Naive B cell (primary cell): ENCODE results near the gene PAQR3. TPM values are rescaled to one million over a fixed set of nuclear protein-coding genes. Genes with fewer than 3 reads are reported as not detected.
"Not testable (repeated sequence)": the region's sequence is repeated elsewhere in the genome, so short reads cannot be mapped to it uniquely, and the experiment has no call there.

Source experiments
- ATAC-seq, 2 donors: fragments of 150-1000 bp; cut with Tn5 transposase; 2 replicates each; pipeline ENCODE4 v1.10.0; 2021; ENCODE audit warnings: low read depth in 2 of 2, mild to moderate bottlenecking in 2 of 2, moderate library complexity in 2 of 2
- DNase-seq: peaks from one replicate; pipeline ENCODE4 v3.0.0; 2022
- H3K27ac Mint-ChIP-seq, 6 donors: one replicate each; pipeline ENCODE4 v1.8.0; 2020 to 2022; ENCODE audit warnings: mild to moderate bottlenecking in 6 of 6, mixed read lengths in 6 of 6, moderate library complexity in 5 of 6, inconsistent platforms in 2 of 6
- H3K27me3 Mint-ChIP-seq, 3 donors: one replicate each; pipeline ENCODE4 v1.8.0; 2021 to 2022; ENCODE audit warnings: mixed read lengths in 3 of 3, mild to moderate bottlenecking in 1 of 3
- H3K36me3 Mint-ChIP-seq, 2 donors: one replicate each; pipeline ENCODE4 v1.8.0; 2020 to 2022; ENCODE audit warnings: mixed read lengths in 2 of 2, inconsistent platforms in 1 of 2, mild to moderate bottlenecking in 1 of 2
- H3K4me1 Mint-ChIP-seq, 3 donors: one replicate each; pipeline ENCODE4 v1.8.0; 2020 to 2022; ENCODE audit warnings: mixed read lengths in 3 of 3, inconsistent platforms in 1 of 3, mild to moderate bottlenecking in 1 of 3, moderate library complexity in 1 of 3
- H3K4me3 Mint-ChIP-seq, 8 donors: one replicate each; pipeline ENCODE4 v1.8.0; 2020 to 2022; ENCODE audit warnings: mild to moderate bottlenecking in 8 of 8, mixed read lengths in 8 of 8, moderate library complexity in 8 of 8, inconsistent platforms in 2 of 8
- H3K9me3 Mint-ChIP-seq, 7 donors: one replicate each; pipeline ENCODE4 v1.8.0; 2020 to 2022; ENCODE audit warnings: mixed read lengths in 7 of 7, mild to moderate bottlenecking in 5 of 7, inconsistent platforms in 2 of 7, moderate library complexity in 1 of 7
- polyA plus RNA-seq, 6 donors: library from polyadenylated mRNA; unstranded; fragments of 300-500 nt; fragmentation: Illumina TruSeq; gene quantifications; one replicate each; pipeline ENCODE4 v1.2.3, GENCODE V29; 2021; ENCODE audit warnings: low read depth in 6 of 6

PAQR3 gene
- polyA plus RNA-seq, 6 donors from 2014 or later, result 5.1 to 8.6 (median 7.5) TPM

GRCh38 chr4:78908974-78909373 is 30.3 kb downstream of the PAQR3 start:
- peak overlapping the region in 1 of 6 donors; percentile 39 for H3K27ac Mint-ChIP-seq
- H3K4me3 Mint-ChIP-seq, result peak overlapping the region in 1 of 8 donors; percentile 23
- ATAC-seq, H3K9me3 Mint-ChIP-seq, DNase-seq, H3K27me3 Mint-ChIP-seq: not testable (repeated sequence)
- H3K36me3 Mint-ChIP-seq, result peaks cover 27 to 35% of the 10 kb centered on the region in 2 donors
- peaks cover 3 to 14% (median 7%) of the 10 kb centered on the region in 3 donors for H3K4me1 Mint-ChIP-seq

GRCh38 chr4:78907638-78908037 is 31.6 kb downstream of the PAQR3 start:
- no peak for DNase-seq
- Mint-ChIP-seq H3K36me3 (peaks cover 27 to 35% of the 10 kb centered on the region in 2 donors), H3K4me3 (no peak overlapping the region), H3K27ac (peak overlapping the region in 1 of 6 donors; percentile 59), H3K9me3 (no peaks in the 10 kb centered on the region), H3K4me1 (peaks cover 3 to 14% (median 7%) of the 10 kb centered on the region in 3 donors), H3K27me3 (no peaks in the 10 kb centered on the region)
- ATAC-seq, result no peak

- peaks cover 2 to 20% of the 10 kb centered on the region in 2 donors for H3K36me3 Mint-ChIP-seq
- H3K27me3 Mint-ChIP-seq, result no peaks in the 10 kb centered on the region
- no peak for DNase-seq
- H3K4me3 Mint-ChIP-seq, result no peak overlapping the region
- H3K9me3 Mint-ChIP-seq, result no peaks in the 10 kb centered on the region
- peaks cover 0 to 5% (median 0%) of the 10 kb centered on the region in 3 donors for H3K4me1 Mint-ChIP-seq
- peak overlapping the region in 3 of 6 donors; percentile 47 to 54 (median 53) for H3K27ac Mint-ChIP-seq
- ATAC-seq, result no peak
Observed at GRCh38 chr4:78904143-78904542, 35.1 kb downstream of the PAQR3 start.

GRCh38 chr4:78902298-78902697 is 36.9 kb downstream of the PAQR3 start:
- DNase-seq (no peak), ATAC-seq (no peak)
- H3K4me3 Mint-ChIP-seq, result no peak overlapping the region
- H3K27ac Mint-ChIP-seq, result no peak overlapping the region
- no peaks in the 10 kb centered on the region for H3K27me3 Mint-ChIP-seq
- no peaks in the 10 kb centered on the region for H3K9me3 Mint-ChIP-seq
- peaks cover 0 to 6% (median 0%) of the 10 kb centered on the region in 3 donors for H3K4me1 Mint-ChIP-seq
- peaks cover 0 to 10% of the 10 kb centered on the region in 2 donors for H3K36me3 Mint-ChIP-seq

GRCh38 chr4:78901882-78902281 is 37.4 kb downstream of the PAQR3 start:
- DNase-seq (no peak), ATAC-seq (no peak)
- Mint-ChIP-seq H3K4me3 (no peak overlapping the region), H3K27me3 (no peaks in the 10 kb centered on the region), H3K9me3 (no peaks in the 10 kb centered on the region), H3K4me1 (peaks cover 0 to 6% (median 0%) of the 10 kb centered on the region in 3 donors), H3K27ac (no peak overlapping the region), H3K36me3 (peaks cover 0 to 8% of the 10 kb centered on the region in 2 donors)

- Mint-ChIP-seq H3K4me3 (no peak overlapping the region), H3K9me3 (no peaks in the 10 kb centered on the region), H3K36me3 (peaks cover 6 to 21% of the 10 kb centered on the region in 2 donors), H3K27ac (peak overlapping the region in 1 of 6 donors; percentile 1), H3K4me1 (peaks cover 0 to 6% (median 0%) of the 10 kb centered on the region in 3 donors), H3K27me3 (no peaks in the 10 kb centered on the region)
- no peak for ATAC-seq
- no peak for DNase-seq
Observed at GRCh38 chr4:78899302-78899701, 39.9 kb downstream of the PAQR3 start.

GRCh38 chr4:78889955-78890354 is 49.3 kb downstream of the PAQR3 start:
- Mint-ChIP-seq H3K4me3 (no peak overlapping the region), H3K36me3 (peaks cover 17 to 39% of the 10 kb centered on the region in 2 donors), H3K4me1 (peaks cover 9 to 20% (median 11%) of the 10 kb centered on the region in 3 donors), H3K9me3 (no peaks in the 10 kb centered on the region), H3K27ac (no peak overlapping the region), H3K27me3 (no peaks in the 10 kb centered on the region)
- ATAC-seq (no peak), DNase-seq (no peak)

- H3K27me3 Mint-ChIP-seq, result no peaks in the 10 kb centered on the region
- no peaks in the 10 kb centered on the region for H3K9me3 Mint-ChIP-seq
- no peak overlapping the region for H3K4me3 Mint-ChIP-seq
- ATAC-seq (no peak), DNase-seq (no peak)
- peaks cover 0 to 21% of the 10 kb centered on the region in 2 donors for H3K36me3 Mint-ChIP-seq
- H3K27ac Mint-ChIP-seq, result peak overlapping the region in 3 of 6 donors; percentile 31 to 84 (median 74)
- H3K4me1 Mint-ChIP-seq, result peaks cover 7 to 18% (median 13%) of the 10 kb centered on the region in 3 donors
Observed at GRCh38 chr4:78885598-78885997, 53.6 kb downstream of the PAQR3 start.

GRCh38 chr4:78880874-78881492 is 58.3 kb downstream of the PAQR3 start:
- Mint-ChIP-seq H3K36me3 (peaks cover 0 to 12% of the 10 kb centered on the region in 2 donors), H3K4me1 (peaks cover 9 to 13% (median 12%) of the 10 kb centered on the region in 3 donors), H3K9me3 (no peaks in the 10 kb centered on the region), H3K27me3 (no peaks in the 10 kb centered on the region), H3K4me3 (no peak overlapping the region), H3K27ac (no peak overlapping the region)
- ATAC-seq (peak; percentile 71 to 83), DNase-seq (peak; percentile 17)

GRCh38 chr4:78878031-78878430 is 61.2 kb downstream of the PAQR3 start:
- Mint-ChIP-seq H3K36me3 (peaks cover 8 to 11% of the 10 kb centered on the region in 2 donors), H3K27me3 (no peaks in the 10 kb centered on the region), H3K27ac (no peak overlapping the region), H3K4me1 (peaks cover 5 to 13% (median 6%) of the 10 kb centered on the region in 3 donors), H3K9me3 (no peaks in the 10 kb centered on the region), H3K4me3 (no peak overlapping the region)
- no peak for ATAC-seq
- no peak for DNase-seq

GRCh38 chr4:78876568-78877320 is 62.5 kb downstream of the PAQR3 start:
- H3K27ac Mint-ChIP-seq, result peak overlapping the region in 2 of 6 donors; percentile 30 to 53
- no peak overlapping the region for H3K4me3 Mint-ChIP-seq
- peaks cover 5 to 13% (median 6%) of the 10 kb centered on the region in 3 donors for H3K4me1 Mint-ChIP-seq
- peaks cover 8 to 22% of the 10 kb centered on the region in 2 donors for H3K36me3 Mint-ChIP-seq
- ATAC-seq (no peak), DNase-seq (no peak)
- no peaks in the 10 kb centered on the region for H3K27me3 Mint-ChIP-seq
- no peaks in the 10 kb centered on the region for H3K9me3 Mint-ChIP-seq

- DNase-seq (no peak), ATAC-seq (no peak)
- H3K36me3 Mint-ChIP-seq, result peaks cover 22 to 24% of the 10 kb centered on the region in 2 donors
- H3K4me1 Mint-ChIP-seq, result no peaks in the 10 kb centered on the region
- H3K27ac Mint-ChIP-seq, result peak overlapping the region in 3 of 6 donors; percentile 44 to 57 (median 56)
- no peaks in the 10 kb centered on the region for H3K27me3 Mint-ChIP-seq
- H3K9me3 Mint-ChIP-seq, result no peaks in the 10 kb centered on the region
- no peak overlapping the region for H3K4me3 Mint-ChIP-seq
Observed at GRCh38 chr4:78870056-78870455, 69.2 kb downstream of the PAQR3 start.

GRCh38 chr4:78868712-78869111 is 70.5 kb downstream of the PAQR3 start:
- H3K27ac Mint-ChIP-seq, H3K4me3 Mint-ChIP-seq, H3K4me1 Mint-ChIP-seq, ATAC-seq, DNase-seq, H3K9me3 Mint-ChIP-seq, H3K27me3 Mint-ChIP-seq: not testable (repeated sequence)
- H3K36me3 Mint-ChIP-seq, result peaks cover 19 to 23% of the 10 kb centered on the region in 2 donors

- Mint-ChIP-seq H3K27me3 (no peaks in the 10 kb centered on the region), H3K9me3 (no peaks in the 10 kb centered on the region), H3K4me1 (peaks cover 10 to 13% (median 12%) of the 10 kb centered on the region in 3 donors), H3K27ac (no peak overlapping the region), H3K36me3 (peaks cover 14 to 15% of the 10 kb centered on the region in 2 donors), H3K4me3 (no peak overlapping the region)
- DNase-seq (no peak), ATAC-seq (no peak)
Observed at GRCh38 chr4:78865451-78865850, 73.8 kb downstream of the PAQR3 start.
